Fibroblast of lung (primary cell): ENCODE measurements around the gene WSCD2. TPM values are rescaled to one million over a fixed set of nuclear protein-coding genes. Genes with fewer than 3 reads are reported as not detected.

Experiments used
- DNase-seq, 2 donors: peaks; one replicate each; pipeline versions ENCODE4 v3.0.0 to v3.0.0-alpha.2; 2010; ENCODE audit warnings: low read depth in 2 of 2
- H2AFZ ChIP-seq: 2 replicates; pipeline ENCODE4 v1.5.1; 2012; ENCODE audit warnings: low read length, control low read depth, inconsistent platforms
- H3K27ac ChIP-seq: 2 replicates; pipeline ENCODE4 v1.5.1; 2011; ENCODE audit warnings: low read length, control low read depth; ENCODE audit not compliant: insufficient read depth
- H3K27me3 ChIP-seq: 2 replicates; pipeline ENCODE4 v1.5.1; 2011; ENCODE audit warnings: mild to moderate bottlenecking, low read length; ENCODE audit not compliant: control insufficient read depth, insufficient read depth
- H3K36me3 ChIP-seq: 2 replicates; pipeline ENCODE4 v1.5.1; 2011; ENCODE audit warnings: low read length; ENCODE audit not compliant: control insufficient read depth, insufficient read depth
- H3K4me1 ChIP-seq: 2 replicates; pipeline ENCODE4 v1.5.1; 2011; ENCODE audit warnings: low read length; ENCODE audit not compliant: control insufficient read depth, insufficient read depth; ENCODE audit errors: extremely low read depth
- H3K4me2 ChIP-seq: 2 replicates; pipeline ENCODE4 v1.5.1; 2011; ENCODE audit warnings: low read length, control low read depth; ENCODE audit not compliant: insufficient read depth; ENCODE audit errors: extremely low read depth
- H3K4me3 ChIP-seq, 4 experiments: fragments of 200-600 bp in 1 of 4; sonication (generic) in 1 of 4; replicated peaks in 1 of 4; 2 replicates each; pipeline ENCODE4 v1.5.1; 2011 to 2016; ENCODE audit warnings: low read length in 4 of 4, low read depth in 3 of 4, mild to moderate bottlenecking in 3 of 4, control low read depth in 2 of 4, inconsistent platforms in 1 of 4, mixed read lengths in 1 of 4; ENCODE audit not compliant: insufficient read depth in 1 of 4; ENCODE audit errors: control extremely low read depth in 1 of 4
- H3K79me2 ChIP-seq: 2 replicates; pipeline ENCODE4 v1.5.1; 2012; ENCODE audit warnings: mild to moderate bottlenecking, low read length, inconsistent platforms; ENCODE audit not compliant: control insufficient read depth, insufficient read depth
- H3K9ac ChIP-seq: 2 replicates; pipeline ENCODE4 v1.5.1; 2011; ENCODE audit warnings: mild to moderate bottlenecking, low read length, control low read depth; ENCODE audit not compliant: insufficient read depth
- H3K9me3 ChIP-seq: 2 replicates; pipeline ENCODE4 v1.5.1; 2012; ENCODE audit warnings: low read depth, low read length; ENCODE audit not compliant: control insufficient read depth, insufficient read depth
- H4K20me1 ChIP-seq: 2 replicates; pipeline ENCODE4 v1.5.1; 2011; ENCODE audit warnings: low read length; ENCODE audit not compliant: control insufficient read depth, insufficient read depth; ENCODE audit errors: extremely low read depth
- EZH2 ChIP-seq: IDR thresholded peaks from 2 replicates; pipeline ENCODE4 v1.5.1; 2012; ENCODE audit warnings: low read length, control low read depth, mild to moderate bottlenecking; ENCODE audit errors: missing control alignments
- polyA plus RNA-seq, 2 donors: library from polyadenylated mRNA; depleted of rRNA in 1 of 2; stranded (reverse) in 1 of 2; unstranded in 1 of 2; fragments of >200 nt; gene quantifications; 2 replicates each; pipeline ENCODE4 v1.2.1, GENCODE V29; 2011 to 2012; ENCODE audit warnings: missing spikeins in 1 of 2
- total RNA-seq: library from RNA; depleted of rRNA; stranded (reverse); fragments of >200 nt; gene quantifications from 2 replicates; pipeline ENCODE4 v1.2.1, GENCODE V29; 2014
- TF ChIP-seq, protein P1 (sequence below), 2 donors: IDR thresholded peaks in 1 of 2; conservative IDR thresholded peaks in 1 of 2; 1 replicate in 1 of 2; 2 replicates in 1 of 2; pipeline ENCODE4 v1.5.1; 2011 to 2012; ENCODE audit warnings: low read length in 2 of 2, control low read depth in 1 of 2, inconsistent platforms in 1 of 2, low read depth in 1 of 2, mild to moderate bottlenecking in 1 of 2

WSCD2 gene
- total and polyA plus RNA-seq, 2 donors (not counting 1 experiment from before 2014, with no cell fraction given) = not detected

- Histone ChIP-seq H3K9ac (no peak overlapping the region), H3K9me3 (no peaks in the 10 kb centered on the region), H3K4me1 (no peaks in the 10 kb centered on the region), H3K4me3 (no peak overlapping the region), H3K27me3 (no peaks in the 10 kb centered on the region), H2AFZ (no peak overlapping the region), H3K79me2 (no peaks in the 10 kb centered on the region), H3K27ac (no peak overlapping the region), H3K4me2 (no peak overlapping the region), H3K36me3 (no peaks in the 10 kb centered on the region), H4K20me1 (no peaks in the 10 kb centered on the region)
- no peak for DNase-seq
- no peak for TF ChIP-seq EZH2
- TF ChIP-seq, protein P1, sequence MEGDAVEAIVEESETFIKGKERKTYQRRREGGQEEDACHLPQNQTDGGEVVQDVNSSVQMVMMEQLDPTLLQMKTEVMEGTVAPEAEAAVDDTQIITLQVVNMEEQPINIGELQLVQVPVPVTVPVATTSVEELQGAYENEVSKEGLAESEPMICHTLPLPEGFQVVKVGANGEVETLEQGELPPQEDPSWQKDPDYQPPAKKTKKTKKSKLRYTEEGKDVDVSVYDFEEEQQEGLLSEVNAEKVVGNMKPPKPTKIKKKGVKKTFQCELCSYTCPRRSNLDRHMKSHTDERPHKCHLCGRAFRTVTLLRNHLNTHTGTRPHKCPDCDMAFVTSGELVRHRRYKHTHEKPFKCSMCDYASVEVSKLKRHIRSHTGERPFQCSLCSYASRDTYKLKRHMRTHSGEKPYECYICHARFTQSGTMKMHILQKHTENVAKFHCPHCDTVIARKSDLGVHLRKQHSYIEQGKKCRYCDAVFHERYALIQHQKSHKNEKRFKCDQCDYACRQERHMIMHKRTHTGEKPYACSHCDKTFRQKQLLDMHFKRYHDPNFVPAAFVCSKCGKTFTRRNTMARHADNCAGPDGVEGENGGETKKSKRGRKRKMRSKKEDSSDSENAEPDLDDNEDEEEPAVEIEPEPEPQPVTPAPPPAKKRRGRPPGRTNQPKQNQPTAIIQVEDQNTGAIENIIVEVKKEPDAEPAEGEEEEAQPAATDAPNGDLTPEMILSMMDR (conservative IDR thresholded peaks at IDR 0.05 in 1 of 2, IDR thresholded peaks at IDR 0.05 in 1 of 2; ENCODE audit: low read depth in 1 of 2, low read length in 2 of 2) = no peak
Measured at GRCh38 chr12:108299516-108299915, 170.4 kb downstream of the WSCD2 start.

Other genes starting within 250 kb of the WSCD2 start
- under 0.01 TPM in 1 of 2 replicates, not detected in the other for gene CMKLR1, start 210.0 kb downstream of the WSCD2 start, total RNA-seq
- 0.19 and 0.82 TPM in 2 replicates for gene CMKLR1, start 210.0 kb downstream of the WSCD2 start, polyA plus RNA-seq